Ramos (cell line): ENCODE results near the gene MED9.
"Not testable (repeated sequence)": the region's sequence is repeated elsewhere in the genome, so short reads cannot be mapped to it uniquely, and the experiment has no call there.

Experiments
- in situ Hi-C: fragments of 300-500 bp; cut with MboI; formaldehyde crosslinking; loops from one replicate; pipeline ENCODE4 v1.14.3; 2022; ENCODE audit warnings: low sequenced_read_pairs; ENCODE audit not compliant: unreplicated experiment

Gene MED9

GRCh38 chr17:17485420-17485819, 8.6 kb downstream of the MED9 start:
- in situ Hi-C loops, result no loop called here

GRCh38 chr17:17486416-17486815, 9.6 kb downstream of the MED9 start:
- in situ Hi-C loops, result not testable (repeated sequence)

GRCh38 chr17:17487998-17488397, 11.2 kb downstream of the MED9 start:
- in situ Hi-C loops, result no loop called here

GRCh38 chr17:17491031-17491471, 14.3 kb downstream of the MED9 start:
- in situ Hi-C loops, result loop anchor here (10.0 kb wide), 1 partner anchor 154 kb away; no protein-coding TSS in a partner anchor

GRCh38 chr17:17491546-17491988, 14.8 kb downstream of the MED9 start:
- in situ Hi-C loops, result loop anchor here (10.0 kb wide), 1 partner anchor 153 kb away; no protein-coding TSS in a partner anchor

GRCh38 chr17:17492085-17492484, 15.3 kb downstream of the MED9 start:
- in situ Hi-C loops, result loop anchor here (10.0 kb wide), 1 partner anchor 153 kb away; no protein-coding TSS in a partner anchor

- in situ Hi-C loops, result loop anchor here (10.0 kb wide), 1 partner anchor 152 kb away; no protein-coding TSS in a partner anchor
Observed at GRCh38 chr17:17492571-17492970, 15.8 kb downstream of the MED9 start.

- in situ Hi-C loops, result loop anchor here (10.0 kb wide), 1 partner anchor 151 kb away; no protein-coding TSS in a partner anchor
Observed at GRCh38 chr17:17493249-17493985, 16.6 kb downstream of the MED9 start.

- in situ Hi-C loops, result loop anchor here (10.0 kb wide), 1 partner anchor 151 kb away; no protein-coding TSS in a partner anchor
Observed at GRCh38 chr17:17493986-17494466, 17.2 kb downstream of the MED9 start.

GRCh38 chr17:17494499-17494869, 17.7 kb downstream of the MED9 start:
- in situ Hi-C loops, result loop anchor here (10.0 kb wide), 1 partner anchor 150 kb away; no protein-coding TSS in a partner anchor

- in situ Hi-C loops, result loop anchor here (10.0 kb wide), 1 partner anchor 150 kb away; no protein-coding TSS in a partner anchor
Observed at GRCh38 chr17:17494870-17495535, 18.2 kb downstream of the MED9 start.

GRCh38 chr17:17495536-17496188, 18.9 kb downstream of the MED9 start:
- in situ Hi-C loops, result loop anchor here (10.0 kb wide), 1 partner anchor 149 kb away; no protein-coding TSS in a partner anchor

- in situ Hi-C loops, result loop anchor here (10.0 kb wide), 1 partner anchor 148 kb away; no protein-coding TSS in a partner anchor
Observed at GRCh38 chr17:17496189-17497064, 19.6 kb downstream of the MED9 start, which contains the start of gene RASD1. RASD1 (minus strand) TSS chr17:17496395; CDS start chr17:17496181, 214 bp downstream.

GRCh38 chr17:17497065-17497844, 20.5 kb downstream of the MED9 start:
- in situ Hi-C loops, result loop anchor here (10.0 kb wide), 1 partner anchor 148 kb away; no protein-coding TSS in a partner anchor

- in situ Hi-C loops, result loop anchor here (10.0 kb wide), 1 partner anchor 147 kb away; no protein-coding TSS in a partner anchor
Observed at GRCh38 chr17:17497845-17498520, 21.2 kb downstream of the MED9 start.

GRCh38 chr17:17498606-17499301, 22.0 kb downstream of the MED9 start:
- in situ Hi-C loops, result loop anchor here (10.0 kb wide), 1 partner anchor 146 kb away; no protein-coding TSS in a partner anchor
